Naive B cell (primary cell): ENCODE measurements around the gene INHBE. TPM values are rescaled to one million over a fixed set of nuclear protein-coding genes. Genes with fewer than 3 reads are reported as not detected.

Experiments
- polyA plus RNA-seq, 6 donors: library from polyadenylated mRNA; unstranded; fragments of 300-500 nt; fragmentation: Illumina TruSeq; gene quantifications; one replicate each; pipeline ENCODE4 v1.2.3, GENCODE V29; 2021; ENCODE audit warnings: low read depth in 6 of 6

The INHBE gene
- polyA plus RNA-seq, 6 donors from 2014 or later = 0.44 TPM; not detected in 5

Other genes starting within 250 kb of the INHBE start
- gene NXPH4, start 238.5 kb upstream of the INHBE start, polyA plus RNA-seq = 1 to 10 TPM; 1.2 to 4.9 (median 2.8) TPM
- 100 to 1,000 TPM; 160 to 183 (median 173) TPM for gene SHMT2, start 225.6 kb upstream of the INHBE start, polyA plus RNA-seq
- gene STAC3, start 204.1 kb upstream of the INHBE start, polyA plus RNA-seq = under 1 TPM in 4 of 6 donors, not detected in 2; 0.32 to 0.43 (median 0.38) TPM
- 10 to 100 TPM in 3 of 6 donors, 1 to 10 TPM in 3; 2.9 to 20.4 (median 10.2) TPM for gene R3HDM2, start 24.3 kb upstream of the INHBE start, polyA plus RNA-seq
- not detected for gene INHBC, start 20.5 kb upstream of the INHBE start, polyA plus RNA-seq
- gene GLI1, start 4.5 kb downstream of the INHBE start, polyA plus RNA-seq = 1 to 10 TPM in 4 of 6 donors, under 1 TPM in 2; 0.27 to 2.4 (median 1.1) TPM
- gene ARHGAP9, start 24.6 kb downstream of the INHBE start, polyA plus RNA-seq = 100 to 1,000 TPM; 152 to 231 (median 164) TPM
- 10 to 100 TPM; 53.1 to 78.7 (median 63.0) TPM for gene MARS1, start 32.8 kb downstream of the INHBE start, polyA plus RNA-seq
- gene DDIT3, start 65.2 kb downstream of the INHBE start, polyA plus RNA-seq = 10 to 100 TPM; 33.3 to 62.2 (median 51.0) TPM
- 1 to 10 TPM; 1.8 to 8.2 (median 5.0) TPM for gene MBD6, start 67.5 kb downstream of the INHBE start, polyA plus RNA-seq
- 10 to 100 TPM; 65.6 to 87.3 (median 71.2) TPM for gene DCTN2, start 91.9 kb downstream of the INHBE start, polyA plus RNA-seq
- not detected for gene KIF5A, start 94.7 kb downstream of the INHBE start, polyA plus RNA-seq
- 10 to 100 TPM; 15.8 to 42.0 (median 19.1) TPM for gene PIP4K2C, start 135.9 kb downstream of the INHBE start, polyA plus RNA-seq
- under 1 TPM in 5 of 6 donors, not detected in 1; 0.16 to 0.53 (median 0.29) TPM for gene DTX3, start 149.5 kb downstream of the INHBE start, polyA plus RNA-seq
- not detected for gene ARHGEF25, start 156.1 kb downstream of the INHBE start, polyA plus RNA-seq
- not detected for gene B4GALNT1, start 177.9 kb downstream of the INHBE start, polyA plus RNA-seq
- 10 to 100 TPM; 72.0 to 87.9 (median 77.1) TPM for gene OS9, start 238.8 kb downstream of the INHBE start, polyA plus RNA-seq